HG03095 (cell line): Measurements from ENCODE around the gene GDPD4.

Experiments used
- ATAC-seq: cut with Tn5 transposase; IDR thresholded peaks from one replicate; pipeline ENCODE4 v1.9.1; 2021; ENCODE audit warnings: moderate library complexity; ENCODE audit not compliant: unreplicated experiment

Gene GDPD4

DNA sequence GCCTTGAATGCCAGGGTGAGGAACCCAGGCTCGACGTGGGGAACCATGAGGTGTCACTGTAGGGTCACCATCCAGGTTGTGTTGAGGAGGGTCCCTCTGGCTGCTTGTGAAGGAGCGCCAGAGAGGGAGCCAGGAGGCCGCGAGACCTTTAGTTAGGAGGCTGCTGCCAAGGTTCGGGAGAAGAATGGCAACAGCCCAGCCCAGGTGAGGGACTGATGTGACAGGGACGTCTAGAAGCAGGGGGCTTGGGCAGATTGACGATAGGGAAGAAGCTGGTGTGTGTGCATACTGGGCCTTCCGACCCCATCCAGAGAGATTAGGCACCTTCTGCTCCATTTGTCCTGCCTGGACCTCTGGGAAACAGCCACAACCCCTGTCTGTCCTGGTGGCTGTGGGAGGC lies 124.5 kb downstream of the GDPD4 start:
- ATAC-seq: no peak

- no peak for ATAC-seq
Measured at GRCh38 chr11:77175869-77176539, 125.5 kb downstream of the GDPD4 start.

GRCh38 chr11:77175021-77175842 lies 126.3 kb downstream of the GDPD4 start:
- no peak for ATAC-seq

GRCh38 chr11:77174559-77174958 lies 126.9 kb downstream of the GDPD4 start:
- no peak for ATAC-seq

DNA sequence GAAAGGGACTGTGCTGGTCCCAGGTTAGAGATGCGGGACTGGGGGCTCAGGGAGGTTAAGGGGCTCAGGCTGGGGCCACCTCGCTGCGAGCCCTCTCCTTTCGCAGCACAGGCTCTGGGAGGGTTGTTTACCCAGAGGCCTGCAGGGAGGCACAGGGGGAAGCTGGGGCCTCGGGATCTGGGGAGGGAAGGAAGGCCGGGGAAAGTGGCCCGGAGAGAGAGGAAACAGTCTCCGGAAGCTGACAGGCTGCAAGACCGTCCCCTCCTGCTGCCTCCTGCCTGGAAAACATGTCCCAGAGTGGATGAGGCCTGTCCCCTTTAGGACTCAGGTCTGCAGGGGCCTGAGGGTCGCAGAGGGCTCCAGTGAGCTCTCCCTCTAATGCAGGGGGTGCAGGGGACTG lies 128.0 kb downstream of the GDPD4 start:
- no peak for ATAC-seq

DNA sequence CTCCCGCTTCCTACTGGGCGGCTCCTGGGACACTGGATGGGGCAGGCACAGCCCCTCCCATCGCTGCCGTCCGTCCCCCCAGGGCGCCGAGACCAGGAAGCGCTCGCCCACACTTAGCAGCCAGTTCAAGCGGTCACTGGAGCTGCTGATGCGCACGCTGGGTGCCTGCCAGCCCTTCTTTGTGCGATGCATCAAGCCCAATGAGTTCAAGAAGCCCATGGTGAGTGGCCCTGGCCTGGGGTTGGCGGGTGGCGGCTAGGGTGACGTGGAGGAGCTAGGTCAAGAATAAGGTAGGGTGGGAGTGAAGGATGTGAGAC lies 128.9 kb downstream of the GDPD4 start:
- no peak for ATAC-seq

DNA sequence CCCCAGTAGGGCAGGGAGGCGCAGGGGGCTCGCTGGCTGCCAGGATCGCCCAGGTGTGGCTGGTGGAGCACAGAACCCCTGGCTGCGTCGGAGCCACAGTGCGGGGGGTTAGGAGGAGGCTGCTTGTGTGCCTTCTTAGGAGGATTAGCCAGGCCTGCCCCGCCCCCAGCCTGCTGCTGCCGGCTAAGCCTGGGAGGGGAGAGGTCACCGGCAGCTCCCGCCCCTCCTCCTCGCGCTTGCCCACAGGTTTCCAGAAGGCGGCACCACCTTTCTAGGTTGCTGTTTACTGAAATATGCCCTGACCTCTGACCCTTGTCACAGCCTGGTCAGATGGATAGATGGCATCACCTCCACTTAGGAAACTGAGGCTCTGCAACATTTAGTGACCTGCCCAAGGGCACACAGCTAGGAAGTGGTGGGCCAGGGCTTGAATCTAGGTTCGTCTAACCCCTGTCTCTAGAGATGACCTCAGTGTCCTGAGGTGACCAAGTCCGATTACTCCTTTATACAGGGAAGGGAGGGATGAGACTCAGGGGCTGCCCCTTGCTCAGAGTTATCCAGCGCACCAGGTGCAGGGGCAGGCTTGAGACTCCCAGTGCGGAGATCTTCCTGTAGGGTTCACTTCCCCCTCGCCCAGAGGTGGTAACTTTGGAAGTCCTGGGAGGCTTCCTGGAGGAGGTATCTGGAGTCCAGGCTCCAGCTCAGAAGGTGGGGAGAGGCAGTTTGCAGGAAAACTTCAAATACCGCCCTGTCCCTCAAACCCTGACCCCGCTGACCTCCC lies 129.4 kb downstream of the GDPD4 start:
- ATAC-seq: no peak

- ATAC-seq: no peak
Measured at GRCh38 chr11:77171254-77171653, 130.2 kb downstream of the GDPD4 start.

- no peak for ATAC-seq
Measured at GRCh38 chr11:77170107-77170506, 131.4 kb downstream of the GDPD4 start.

GRCh38 chr11:77167791-77168190 lies 133.7 kb downstream of the GDPD4 start:
- no peak for ATAC-seq

DNA sequence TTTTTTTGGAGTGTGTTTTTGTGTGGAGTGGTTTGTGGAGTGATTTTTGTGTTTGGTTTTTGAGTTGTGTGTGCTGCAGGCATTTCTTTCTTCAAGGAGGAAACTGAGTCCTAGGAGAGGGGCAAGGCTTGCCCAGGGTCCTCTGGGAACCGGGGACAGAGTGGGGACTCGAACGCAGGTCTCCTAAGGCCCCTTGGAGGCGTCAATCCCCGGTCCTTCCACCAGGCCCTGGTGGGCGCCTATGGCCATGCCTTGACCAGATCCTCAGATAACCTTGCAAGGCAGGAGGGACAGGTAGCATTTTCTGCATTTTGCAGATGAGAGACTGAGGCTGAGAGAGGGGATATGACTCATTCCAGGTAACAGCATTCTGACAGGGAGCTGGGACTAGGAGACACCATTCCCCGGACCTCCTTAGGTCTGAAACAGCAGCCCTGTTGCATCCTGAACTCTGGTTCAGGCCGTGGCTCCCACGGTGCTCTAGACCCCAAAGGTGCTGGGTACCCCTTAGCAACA lies 134.3 kb downstream of the GDPD4 start:
- no peak for ATAC-seq
